GM21526 (cell line): ENCODE data around the gene GATAD2B.
"Not testable (repeated sequence)": the region's sequence is repeated elsewhere in the genome, so short reads cannot be mapped to it uniquely, and the experiment has no call there.

ENCODE experiments used
- ATAC-seq: cut with Tn5 transposase; IDR thresholded peaks from one replicate; pipeline ENCODE4 v1.9.1; 2021; ENCODE audit warnings: moderate library complexity; ENCODE audit not compliant: unreplicated experiment, low FRiP score

GATAD2B gene

DNA sequence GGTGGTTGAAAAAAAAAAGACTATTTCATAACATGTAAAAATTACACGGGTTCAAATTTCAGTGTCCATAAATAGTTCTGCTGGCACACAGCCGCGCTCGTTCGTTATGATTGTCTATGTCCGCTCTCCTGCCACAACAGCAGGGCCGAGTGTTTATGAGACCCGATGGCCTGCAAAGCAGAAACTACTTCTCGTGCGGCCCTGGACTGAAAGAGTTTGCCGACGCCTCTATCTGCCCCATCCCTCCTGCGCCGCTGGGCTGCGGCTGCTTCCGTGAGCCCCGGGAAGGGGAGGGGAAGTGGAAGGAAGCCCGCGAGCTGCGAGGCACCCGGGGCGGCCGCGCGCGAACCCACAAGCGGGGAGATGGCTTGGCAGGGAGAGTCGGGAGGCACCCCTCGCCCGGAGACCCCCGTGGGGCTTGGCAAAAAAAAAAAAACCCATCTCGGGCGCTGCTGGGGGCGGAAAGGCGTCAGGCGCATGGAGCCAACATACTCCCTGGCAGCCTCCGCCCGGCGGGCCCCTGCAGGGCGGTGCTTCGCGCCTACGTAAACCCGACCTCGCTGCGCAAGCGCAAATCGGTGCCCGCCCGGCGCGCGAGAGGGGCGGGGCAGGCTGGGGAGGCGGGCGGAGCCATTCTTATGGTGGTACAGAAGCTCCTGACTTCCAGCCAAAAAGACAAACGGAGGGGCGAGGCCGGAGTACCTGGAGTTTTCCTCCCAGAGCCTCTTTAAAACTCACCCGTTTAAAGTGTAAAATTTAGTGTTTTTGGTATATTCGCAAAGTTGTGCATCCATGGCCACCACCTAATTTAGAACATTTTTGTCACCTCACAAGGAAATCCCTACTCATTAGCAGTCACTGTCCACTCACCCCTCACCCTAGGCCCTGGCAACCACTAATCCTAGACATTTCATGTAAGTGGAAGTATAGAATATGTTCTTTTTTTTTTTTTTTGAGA, 139.3 kb downstream of the GATAD2B start:
- ATAC-seq, result peak; percentile 80

DNA sequence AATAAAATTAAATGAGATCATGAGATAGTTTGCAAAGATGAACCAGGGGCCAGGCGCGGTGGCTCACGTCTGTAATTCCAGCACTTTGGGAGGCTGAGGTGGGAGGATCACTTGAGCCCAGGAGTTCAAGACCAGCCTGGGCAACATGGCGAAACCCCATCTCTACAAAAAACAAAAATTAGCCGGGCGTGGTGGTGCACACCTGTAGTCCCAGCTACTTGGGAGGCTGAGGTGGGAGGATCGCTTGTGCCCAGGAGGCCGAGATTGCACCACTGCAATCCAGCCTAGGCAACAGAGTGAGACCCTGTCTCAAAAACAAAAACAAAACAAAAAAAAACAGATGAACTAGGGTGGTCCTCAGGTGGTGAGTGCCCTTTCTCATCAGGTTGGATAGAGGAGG, 140.1 kb downstream of the GATAD2B start:
- ATAC-seq, result not testable (repeated sequence)

DNA sequence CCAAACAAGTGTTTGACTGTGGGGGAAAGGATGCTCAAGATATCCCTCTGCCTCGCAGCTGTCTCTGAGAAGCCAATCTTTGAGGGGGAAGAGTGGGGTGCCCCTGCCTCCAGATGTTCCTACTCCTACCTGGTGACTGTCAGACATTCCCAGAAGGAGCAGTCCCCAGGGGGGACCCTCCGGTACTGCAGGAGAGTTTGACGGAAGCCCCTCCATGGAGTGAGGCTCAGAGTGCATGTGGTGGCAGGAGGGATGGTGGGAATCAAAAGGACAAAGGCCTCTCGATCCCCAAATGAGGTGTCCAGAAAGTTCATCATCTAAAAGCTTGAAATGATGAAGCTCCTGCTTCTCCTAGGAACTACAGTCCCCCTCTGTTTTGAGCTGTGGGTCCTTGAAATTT, 142.2 kb downstream of the GATAD2B start:
- no peak for ATAC-seq

DNA sequence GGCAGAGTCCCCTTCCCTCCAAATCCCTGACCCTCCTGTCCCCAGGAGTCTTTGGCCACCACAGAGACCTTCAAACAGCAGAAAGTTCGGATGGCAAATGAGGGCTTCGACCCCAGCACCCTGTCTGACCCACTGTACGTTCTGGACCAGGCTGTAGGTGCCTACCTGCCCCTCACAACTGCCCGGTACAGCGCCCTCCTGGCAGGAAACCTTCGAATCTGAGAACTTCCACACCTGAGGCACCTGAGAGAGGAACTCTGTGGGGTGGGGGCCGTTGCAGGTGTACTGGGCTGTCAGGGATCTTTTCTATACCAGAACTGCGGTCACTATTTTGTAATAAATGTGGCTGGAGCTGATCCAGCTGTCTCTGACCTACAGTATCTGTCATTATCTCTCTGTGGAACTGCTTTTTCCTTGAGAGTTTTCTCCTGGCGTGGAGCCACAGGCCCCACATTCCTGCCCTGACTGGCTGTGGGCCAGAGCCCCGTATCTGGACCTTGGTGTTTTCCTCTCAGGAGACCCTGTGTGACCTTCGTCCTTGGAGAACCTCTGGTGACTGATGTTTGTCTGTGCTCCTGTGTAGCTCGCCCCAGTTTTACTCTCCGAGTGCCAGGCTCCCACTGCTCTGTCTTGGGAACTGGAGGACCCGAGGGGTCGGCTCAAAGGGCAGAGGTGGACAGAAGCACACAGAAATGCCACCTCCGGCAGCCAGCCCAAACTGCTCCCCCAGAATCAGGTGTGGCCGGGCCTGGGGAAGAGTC, 142.8 kb downstream of the GATAD2B start:
- ATAC-seq, result no peak

DNA sequence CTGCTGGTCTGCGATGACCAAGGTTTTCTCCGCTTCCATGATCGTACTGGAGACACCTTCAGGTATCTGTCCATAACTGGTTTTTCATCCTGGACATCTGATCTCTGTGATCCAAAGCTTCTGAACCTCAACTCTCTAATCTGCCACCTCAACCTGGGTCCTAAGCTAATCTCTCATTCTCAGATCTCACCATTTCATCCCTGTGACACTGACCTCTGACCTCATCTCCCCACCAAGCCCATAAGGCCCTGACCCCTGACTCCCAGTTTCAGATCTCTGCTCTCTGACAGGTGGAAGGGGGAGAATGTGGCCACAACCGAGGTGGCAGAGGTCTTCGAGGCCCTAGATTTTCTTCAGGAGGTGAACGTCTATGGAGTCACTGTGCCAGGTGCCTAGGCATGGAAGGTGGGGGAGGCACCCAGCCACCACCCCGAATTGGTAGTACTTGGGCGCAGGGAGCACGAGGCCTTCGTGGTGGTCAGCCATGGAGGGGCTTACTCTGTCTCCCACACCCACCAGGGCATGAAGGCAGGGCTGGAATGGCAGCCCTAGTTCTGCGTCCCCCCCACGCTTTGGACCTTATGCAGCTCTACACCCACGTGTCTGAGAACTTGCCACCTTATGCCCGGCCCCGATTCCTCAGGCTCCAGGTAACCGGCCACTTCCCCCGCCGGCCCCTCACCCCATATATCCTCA, 143.8 kb downstream of the GATAD2B start:
- ATAC-seq, result no peak

DNA sequence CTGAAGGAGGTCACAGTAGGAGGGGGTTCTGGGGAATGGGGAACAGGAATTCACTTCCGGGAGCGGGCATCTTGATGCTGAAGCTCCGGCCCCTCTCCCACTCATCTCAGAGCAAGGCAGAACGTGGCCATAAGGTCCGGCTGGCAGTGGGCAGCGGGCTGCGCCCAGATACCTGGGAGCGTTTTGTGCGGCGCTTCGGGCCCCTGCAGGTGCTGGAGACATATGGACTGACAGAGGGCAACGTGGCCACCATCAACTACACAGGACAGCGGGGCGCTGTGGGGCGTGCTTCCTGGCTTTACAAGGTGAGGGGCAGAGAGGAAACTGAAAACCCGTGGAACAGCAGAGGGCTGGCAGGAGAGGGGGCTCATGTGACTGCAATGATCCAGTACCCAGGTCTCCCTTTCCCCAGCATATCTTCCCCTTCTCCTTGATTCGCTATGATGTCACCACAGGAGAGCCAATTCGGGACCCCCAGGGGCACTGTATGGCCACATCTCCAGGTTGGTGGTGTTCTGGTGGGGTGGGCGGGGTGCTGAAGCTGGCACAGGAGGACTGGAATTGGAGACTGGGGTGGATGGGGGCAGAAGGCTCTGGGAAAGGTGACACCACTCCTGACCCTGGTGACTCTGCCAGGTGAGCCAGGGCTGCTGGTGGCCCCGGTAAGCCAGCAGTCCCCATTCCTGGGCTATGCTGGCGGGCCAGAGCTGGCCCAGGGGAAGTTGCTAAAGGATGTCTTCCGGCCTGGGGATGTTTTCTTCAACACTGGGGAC, 144.5 kb downstream of the GATAD2B start:
- no peak for ATAC-seq

DNA sequence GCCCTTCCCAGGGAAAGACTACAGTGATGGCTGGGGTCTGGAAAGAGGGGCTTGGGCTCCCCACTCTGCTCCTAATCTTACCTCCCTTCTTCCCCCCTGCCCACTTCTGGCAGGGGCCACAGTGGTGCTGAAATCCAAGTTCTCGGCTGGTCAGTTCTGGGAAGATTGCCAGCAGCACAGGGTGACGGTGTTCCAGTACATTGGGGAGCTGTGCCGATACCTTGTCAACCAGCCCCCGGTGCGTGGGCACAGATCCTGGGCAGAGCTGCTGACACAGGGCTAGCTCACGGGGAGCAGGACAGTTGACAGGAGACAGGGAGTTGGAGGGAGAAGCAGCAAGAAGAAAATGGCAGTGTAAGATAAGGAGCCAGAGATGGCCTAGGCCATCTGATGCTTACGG, 145.1 kb downstream of the GATAD2B start:
- ATAC-seq, result no peak

DNA sequence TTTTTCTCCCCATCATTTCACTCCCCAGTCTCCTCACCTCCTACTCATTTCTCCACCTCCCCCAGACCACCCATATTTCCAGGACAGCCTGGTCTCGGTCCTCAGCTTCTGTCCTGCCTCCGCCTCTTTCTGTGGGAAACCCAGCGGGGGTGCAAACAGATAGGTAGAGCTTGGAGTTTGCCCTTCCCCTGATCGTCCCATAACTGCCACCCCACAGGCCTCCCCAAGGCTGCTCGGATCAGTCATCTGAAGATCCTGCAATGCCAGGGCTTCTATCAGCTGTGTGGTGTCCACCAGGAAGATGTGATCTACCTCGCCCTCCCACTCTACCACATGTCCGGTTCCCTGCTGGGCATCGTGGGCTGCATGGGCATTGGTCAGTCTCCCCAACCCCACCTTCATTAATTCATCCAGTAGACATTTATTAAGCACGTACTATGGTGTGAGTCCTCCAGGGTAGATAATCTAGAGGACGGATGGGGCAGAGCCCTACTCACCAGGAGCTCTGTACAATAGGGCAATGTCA, 145.9 kb downstream of the GATAD2B start:
- ATAC-seq, result no peak

DNA sequence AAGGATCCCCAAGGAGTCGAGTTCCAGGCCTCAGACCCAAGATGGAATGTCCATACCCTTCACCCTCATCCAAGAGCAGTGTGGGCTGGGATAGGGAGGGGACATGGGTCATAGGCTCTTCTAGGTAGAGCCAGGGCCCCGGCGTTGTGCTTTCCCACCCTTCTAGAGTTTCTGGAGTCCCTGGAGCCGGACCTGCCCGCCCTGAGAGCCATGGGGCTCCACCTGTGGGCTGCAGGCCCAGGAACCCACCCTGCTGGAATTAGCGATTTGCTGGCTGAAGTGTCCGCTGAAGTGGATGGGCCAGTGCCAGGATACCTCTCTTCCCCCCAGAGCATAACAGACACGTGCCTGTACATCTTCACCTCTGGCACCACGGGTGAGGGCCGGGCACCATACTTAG, 146.4 kb downstream of the GATAD2B start:
- ATAC-seq, result no peak

DNA sequence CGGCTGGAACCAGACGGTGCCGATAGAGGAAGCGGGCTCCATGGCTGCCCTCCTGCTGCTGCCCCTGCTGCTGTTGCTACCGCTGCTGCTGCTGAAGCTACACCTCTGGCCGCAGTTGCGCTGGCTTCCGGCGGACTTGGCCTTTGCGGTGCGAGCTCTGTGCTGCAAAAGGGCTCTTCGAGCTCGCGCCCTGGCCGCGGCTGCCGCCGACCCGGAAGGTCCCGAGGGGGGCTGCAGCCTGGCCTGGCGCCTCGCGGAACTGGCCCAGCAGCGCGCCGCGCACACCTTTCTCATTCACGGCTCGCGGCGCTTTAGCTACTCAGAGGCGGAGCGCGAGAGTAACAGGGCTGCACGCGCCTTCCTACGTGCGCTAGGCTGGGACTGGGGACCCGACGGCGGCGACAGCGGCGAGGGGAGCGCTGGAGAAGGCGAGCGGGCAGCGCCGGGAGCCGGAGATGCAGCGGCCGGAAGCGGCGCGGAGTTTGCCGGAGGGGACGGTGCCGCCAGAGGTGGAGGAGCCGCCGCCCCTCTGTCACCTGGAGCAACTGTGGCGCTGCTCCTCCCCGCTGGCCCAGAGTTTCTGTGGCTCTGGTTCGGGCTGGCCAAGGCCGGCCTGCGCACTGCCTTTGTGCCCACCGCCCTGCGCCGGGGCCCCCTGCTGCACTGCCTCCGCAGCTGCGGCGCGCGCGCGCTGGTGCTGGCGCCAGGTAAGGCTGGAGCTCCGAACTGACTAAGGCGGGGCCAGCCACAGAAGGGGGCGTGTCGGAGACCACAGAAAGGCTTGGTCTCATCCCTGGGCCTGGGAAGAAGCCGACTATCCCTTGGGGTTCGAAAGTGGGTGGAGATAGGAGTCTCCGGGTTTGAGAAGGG, 147.1 kb downstream of the GATAD2B start:
- ATAC-seq, result no peak

DNA sequence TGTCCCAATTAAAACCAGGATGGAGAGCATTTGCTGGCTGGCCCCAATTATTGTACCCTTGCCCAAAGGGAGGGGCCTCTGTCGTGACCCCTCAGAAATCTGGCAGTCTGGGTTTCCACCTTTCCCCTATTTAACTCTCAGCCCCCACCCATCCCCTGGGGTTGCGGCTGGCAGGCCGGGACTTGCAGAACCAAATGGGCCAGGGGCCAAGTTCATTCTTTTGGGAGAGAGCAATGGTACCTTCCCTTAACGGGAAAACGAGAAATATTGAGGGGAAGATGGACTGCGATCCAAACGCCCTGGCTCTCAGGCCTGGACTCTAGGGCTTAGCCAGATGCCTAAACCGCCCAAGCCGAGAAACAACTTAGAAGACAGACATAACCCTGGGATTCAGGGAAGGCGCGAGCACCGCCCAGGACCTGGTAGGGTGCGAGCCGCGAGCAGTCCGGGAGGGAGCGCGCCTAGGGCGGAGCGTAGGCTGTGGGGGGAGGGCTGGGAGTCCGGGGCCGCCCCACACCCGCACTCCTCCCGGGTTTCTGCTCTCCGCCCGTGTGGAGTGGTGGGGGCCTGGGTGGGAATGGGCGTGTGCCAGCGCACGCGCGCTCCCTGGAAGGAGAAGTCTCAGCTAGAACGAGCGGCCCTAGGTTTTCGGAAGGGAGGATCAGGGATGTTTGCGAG, 147.9 kb downstream of the GATAD2B start, which contains the start of gene SLC27A3:
Gene SLC27A3 (plus strand): TSS at position 628 of the 678 bp plus-strand sequence. CDS start 91 bp downstream, outside the sequence.
- ATAC-seq, result no peak

DNA sequence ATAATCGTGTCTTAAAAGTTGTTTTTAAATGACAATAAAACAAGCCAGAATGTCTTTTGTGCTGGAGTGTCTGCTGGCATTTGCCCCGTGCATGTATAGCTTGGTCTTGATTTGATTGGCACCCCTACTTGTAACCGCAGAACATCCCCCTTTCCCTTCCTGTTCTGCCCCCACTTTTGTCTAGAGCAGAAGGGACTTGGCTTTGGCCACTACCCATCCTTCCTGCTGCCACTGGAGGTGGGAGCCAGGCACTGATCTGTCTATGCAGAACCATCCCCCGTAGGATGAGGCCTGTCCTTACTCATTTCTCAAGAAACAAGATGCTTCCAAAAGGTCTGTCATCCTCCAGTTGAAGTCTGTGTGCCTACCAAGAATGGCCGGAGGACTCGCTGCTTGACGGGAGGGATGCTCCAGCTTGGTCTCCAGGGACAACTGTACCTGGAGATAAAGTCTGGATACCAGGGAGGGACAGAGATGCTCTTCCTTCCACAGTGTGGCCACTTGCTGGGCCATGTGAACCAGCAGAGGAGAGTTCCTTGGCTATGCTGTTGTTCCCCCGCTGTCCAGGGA, 148.7 kb downstream of the GATAD2B start:
- ATAC-seq, result no peak

DNA sequence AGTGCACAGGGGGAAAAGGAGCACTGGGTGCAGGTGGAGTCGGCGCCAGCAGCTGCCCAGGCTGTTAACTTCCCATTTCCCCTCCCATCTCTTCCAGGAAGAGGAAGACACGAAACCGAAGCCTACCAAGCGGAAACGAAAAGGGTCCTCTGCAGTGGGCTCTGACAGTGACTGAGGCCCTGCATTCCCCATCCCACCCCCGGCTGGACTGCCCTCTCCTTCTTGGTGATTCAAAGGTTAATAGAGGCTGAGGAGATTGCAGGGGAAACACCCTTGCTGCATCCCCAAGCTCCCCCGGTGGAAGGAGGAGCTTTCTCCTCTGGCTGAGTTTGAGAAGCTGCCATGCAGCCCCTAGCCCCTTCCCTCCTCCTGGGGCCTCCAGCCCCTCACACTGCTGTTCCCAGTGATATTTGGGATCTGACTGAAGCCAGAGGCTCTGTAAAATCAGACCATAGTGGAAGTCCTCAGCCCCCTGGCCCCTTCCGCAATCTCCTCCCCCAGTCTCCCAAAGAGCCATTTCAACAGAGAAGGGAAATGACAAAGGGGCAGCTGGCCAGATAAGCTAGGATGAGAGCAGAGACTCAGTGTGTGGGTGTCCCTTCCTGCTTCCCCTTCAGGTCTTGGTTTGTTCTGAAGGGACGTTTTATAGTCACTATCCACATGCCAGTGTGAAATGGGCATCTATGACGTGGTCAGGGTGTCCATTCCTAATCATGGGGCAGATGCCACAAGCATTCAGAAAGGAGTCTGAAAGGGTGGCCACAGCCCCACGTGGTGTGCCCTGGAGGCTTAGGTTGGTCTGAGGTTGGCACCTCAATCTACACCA, 149.5 kb downstream of the GATAD2B start:
- ATAC-seq, result no peak

DNA sequence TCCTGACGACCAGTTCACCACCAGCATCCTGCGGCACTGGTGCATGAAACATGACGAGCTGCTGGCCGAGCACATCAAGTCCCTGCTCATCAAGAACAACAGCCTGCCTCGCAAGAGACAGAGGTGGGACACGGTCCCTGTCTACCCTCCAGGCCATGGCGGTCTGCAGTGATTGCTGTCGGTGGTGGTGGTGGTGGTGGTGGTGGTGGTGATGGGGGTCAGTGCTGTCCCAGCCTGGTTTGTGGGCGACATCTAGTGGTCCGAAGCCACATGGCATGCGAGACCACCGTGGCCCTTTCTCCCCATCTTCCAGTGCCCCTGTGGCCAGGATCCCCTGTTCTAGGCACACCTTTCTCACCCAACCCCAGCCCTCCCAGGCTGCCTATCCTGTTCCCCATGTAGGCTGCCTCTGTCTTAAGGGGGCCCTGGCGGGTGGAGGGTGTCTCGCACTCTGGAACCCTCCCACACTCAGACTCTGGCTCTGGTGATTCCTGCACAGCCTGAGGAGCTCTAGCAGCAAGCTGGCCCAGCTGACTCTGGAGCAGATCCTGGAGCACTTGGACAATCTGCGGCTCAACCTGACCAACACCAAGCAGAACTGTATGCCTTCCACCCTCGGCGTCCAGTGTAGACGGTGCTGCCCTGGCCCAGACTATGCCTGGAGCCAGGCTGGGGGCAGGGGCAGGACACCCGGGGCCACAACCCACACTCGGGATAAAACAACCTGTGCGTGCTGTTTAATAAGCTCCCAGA, 150.8 kb downstream of the GATAD2B start:
- ATAC-seq, result no peak

DNA sequence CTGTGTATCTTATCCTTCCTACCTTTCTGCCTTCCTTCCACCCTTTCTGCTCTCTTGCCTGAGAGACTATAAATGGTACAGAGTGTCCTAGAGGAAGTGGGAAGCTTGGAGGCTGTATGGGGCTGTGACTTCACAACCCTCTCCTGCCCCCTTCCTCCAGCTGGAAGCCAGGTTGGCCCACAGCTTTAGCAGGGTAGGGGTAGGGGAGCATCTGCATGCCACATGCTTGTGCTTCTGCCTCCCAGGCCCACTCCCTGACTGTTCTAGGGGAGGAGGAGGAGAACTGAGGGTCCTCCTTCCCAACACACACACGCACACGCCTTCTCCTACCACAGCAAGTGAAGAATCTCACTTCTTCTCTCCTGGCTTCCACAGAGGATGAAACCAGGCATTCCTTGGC, 151.5 kb downstream of the GATAD2B start:
- no peak for ATAC-seq

DNA sequence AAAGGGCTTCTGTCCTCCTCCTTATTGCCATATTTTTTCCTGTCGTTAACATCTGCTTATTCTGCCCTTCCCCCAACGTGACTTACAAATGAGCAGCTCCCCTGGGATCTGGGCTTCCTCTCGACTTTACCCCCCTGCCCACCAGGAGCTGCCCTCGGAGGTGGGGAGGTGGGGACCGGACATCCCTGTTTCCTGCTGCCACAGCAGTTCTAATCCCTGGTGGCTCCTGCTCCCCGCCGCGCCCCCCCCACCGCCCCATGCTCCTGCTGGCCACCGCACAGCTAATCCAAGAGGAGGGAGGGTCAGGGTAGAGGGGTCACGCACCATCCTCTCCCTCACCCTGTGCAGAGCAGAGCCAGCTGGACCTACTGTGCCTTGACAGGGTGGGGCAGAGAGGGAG, 152.0 kb downstream of the GATAD2B start:
- ATAC-seq, result no peak

DNA sequence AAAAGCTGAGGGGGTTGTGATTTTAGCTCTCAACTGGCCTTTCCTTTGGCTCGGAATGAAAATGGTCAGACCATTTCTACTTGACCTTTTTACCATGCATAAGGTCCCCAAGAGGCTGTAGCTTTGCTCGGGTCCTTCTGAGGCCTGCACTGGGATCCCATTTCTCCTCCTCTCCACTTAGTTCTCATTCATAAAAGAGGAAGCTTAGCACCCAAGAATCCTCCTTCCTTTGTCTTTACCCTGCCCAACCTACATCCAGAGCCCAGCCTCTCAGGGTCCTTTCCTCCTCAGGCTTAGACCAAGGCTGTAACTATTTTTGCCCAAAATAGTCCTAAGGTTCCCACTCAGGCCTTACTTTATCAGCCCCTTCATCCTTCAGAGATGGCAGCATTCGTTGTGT, 153.6 kb downstream of the GATAD2B start:
- ATAC-seq, result no peak
